Activated CD8-positive, alpha-beta T cell treated with anti-CD3 and anti-CD28 coated beads for 36 hours (primary cell): ENCODE measurements around the gene POC5. TPM values are rescaled to one million over a fixed set of nuclear protein-coding genes. Genes with fewer than 3 reads are reported as not detected.

ENCODE experiments used
- ATAC-seq: fragments of 200-7000 bp; cut with Tn5 transposase; one replicate; pipeline ENCODE4 v1.10.0; 2021; ENCODE audit warnings: mild to moderate bottlenecking, moderate library complexity
- CTCF ChIA-PET: fragments of 350-600 bp; sonication (Branson Sonifier 250); formaldehyde crosslinking; loops from one replicate; lab custom pipeline; 2021; ENCODE audit warnings: antibody characterized with exemption; lab: Charles Lee
- POLR2A ChIA-PET: fragments of 350-600 bp; sonication (Branson Sonifier 250); formaldehyde crosslinking; loops from one replicate; lab custom pipeline; 2021; ENCODE audit warnings: antibody characterized with exemption; lab: Charles Lee
- DNase-seq: peaks from one replicate; pipeline ENCODE4 v3.0.0-alpha.2; 2020
- H3K27ac Mint-ChIP-seq: one replicate; pipeline ENCODE4 v1.8.0; 2021; ENCODE audit warnings: mild to moderate bottlenecking, mixed read lengths
- H3K27me3 Mint-ChIP-seq: one replicate; pipeline ENCODE4 v1.8.0; 2021; ENCODE audit warnings: mixed read lengths
- H3K36me3 Mint-ChIP-seq: one replicate; pipeline ENCODE4 v1.8.0; 2021; ENCODE audit warnings: low read depth, mixed read lengths
- H3K4me1 Mint-ChIP-seq: one replicate; pipeline ENCODE4 v1.8.0; 2021; ENCODE audit warnings: low read depth, mixed read lengths
- H3K4me3 Mint-ChIP-seq: one replicate; pipeline ENCODE4 v1.8.0; 2021; ENCODE audit warnings: mild to moderate bottlenecking, moderate library complexity, mixed read lengths
- H3K9me3 Mint-ChIP-seq: one replicate; pipeline ENCODE4 v1.8.0; 2021; ENCODE audit warnings: mixed read lengths
- intact Hi-C: fragments of 100-400 bp; cut with micrococcal nuclease; formaldehyde crosslinking; loops from one replicate; pipeline ENCODE4 v1.10.0; 2022
- total RNA-seq, 2 experiments: library from RNA; stranded (reverse); gene quantifications; one replicate each; pipeline ENCODE4 v1.2.3, GENCODE V29; 2021
- TF ChIP-seq, protein P1 (sequence below): fragments of 200-600 bp; IDR thresholded peaks from one replicate; pipeline ENCODE4 v1.8.0; 2022; ENCODE audit warnings: antibody characterized with exemption, mild to moderate bottlenecking

The POC5 gene
- total RNA-seq, 2 experiments from 2014 or later: 14.5 to 15.7 TPM

- peaks cover 21% of the 10 kb centered on the region for H3K36me3 Mint-ChIP-seq
- intact Hi-C loops: no loop called here
- no peak overlapping the region for H3K27ac Mint-ChIP-seq
- H3K4me1 Mint-ChIP-seq: peaks cover 5% of the 10 kb centered on the region
- no peaks in the 10 kb centered on the region for H3K27me3 Mint-ChIP-seq
- TF ChIP-seq, protein P1, sequence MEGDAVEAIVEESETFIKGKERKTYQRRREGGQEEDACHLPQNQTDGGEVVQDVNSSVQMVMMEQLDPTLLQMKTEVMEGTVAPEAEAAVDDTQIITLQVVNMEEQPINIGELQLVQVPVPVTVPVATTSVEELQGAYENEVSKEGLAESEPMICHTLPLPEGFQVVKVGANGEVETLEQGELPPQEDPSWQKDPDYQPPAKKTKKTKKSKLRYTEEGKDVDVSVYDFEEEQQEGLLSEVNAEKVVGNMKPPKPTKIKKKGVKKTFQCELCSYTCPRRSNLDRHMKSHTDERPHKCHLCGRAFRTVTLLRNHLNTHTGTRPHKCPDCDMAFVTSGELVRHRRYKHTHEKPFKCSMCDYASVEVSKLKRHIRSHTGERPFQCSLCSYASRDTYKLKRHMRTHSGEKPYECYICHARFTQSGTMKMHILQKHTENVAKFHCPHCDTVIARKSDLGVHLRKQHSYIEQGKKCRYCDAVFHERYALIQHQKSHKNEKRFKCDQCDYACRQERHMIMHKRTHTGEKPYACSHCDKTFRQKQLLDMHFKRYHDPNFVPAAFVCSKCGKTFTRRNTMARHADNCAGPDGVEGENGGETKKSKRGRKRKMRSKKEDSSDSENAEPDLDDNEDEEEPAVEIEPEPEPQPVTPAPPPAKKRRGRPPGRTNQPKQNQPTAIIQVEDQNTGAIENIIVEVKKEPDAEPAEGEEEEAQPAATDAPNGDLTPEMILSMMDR: no peak
- ATAC-seq: no peak
- no peaks in the 10 kb centered on the region for H3K9me3 Mint-ChIP-seq
- ChIA-PET CTCF (interaction anchor here (0.7 kb wide), 1 partner anchor 611 kb away, joined by 3 read pairs; no protein-coding TSS in a partner anchor), POLR2A (no interaction called here)
- no peak overlapping the region for H3K4me3 Mint-ChIP-seq
- DNase-seq: no peak
Observed at GRCh38 chr5:75694781-75695180, 22.5 kb downstream of the POC5 start.

GRCh38 chr5:75690669-75691068 lies 26.6 kb downstream of the POC5 start:
- Mint-ChIP-seq H3K27me3 (no peaks in the 10 kb centered on the region), H3K4me3 (no peak overlapping the region), H3K9me3 (no peaks in the 10 kb centered on the region), H3K4me1 (peaks cover 2% of the 10 kb centered on the region), H3K36me3 (peaks cover 15% of the 10 kb centered on the region), H3K27ac (no peak overlapping the region)
- ChIA-PET CTCF (interaction anchor here (1.0 kb wide), 1 partner anchor 9 kb away, joined by 3 read pairs; no protein-coding TSS in a partner anchor), POLR2A (no interaction called here)
- TF ChIP-seq, protein P1: no peak
- peak; percentile 33 for DNase-seq
- intact Hi-C loops: no loop called here
- peak; percentile 39 for ATAC-seq

- Mint-ChIP-seq H3K27me3 (no peaks in the 10 kb centered on the region), H3K9me3 (no peaks in the 10 kb centered on the region), H3K27ac (peak overlapping the region; percentile 34), H3K4me1 (peaks cover 2% of the 10 kb centered on the region), H3K36me3 (peaks cover 7% of the 10 kb centered on the region), H3K4me3 (no peak overlapping the region)
- POLR2A ChIA-PET: no interaction called here
- ATAC-seq (no peak), DNase-seq (no peak)
- TF ChIP-seq, protein P1: no peak
- intact Hi-C loops: loop anchor here (10.0 kb wide), 1 partner anchor 322 kb away; no protein-coding TSS in a partner anchor
- CTCF ChIA-PET: no interaction called here
Observed at GRCh38 chr5:75686480-75686879, 30.8 kb downstream of the POC5 start.

GRCh38 chr5:75685141-75685540 lies 32.1 kb downstream of the POC5 start:
- intact Hi-C loops: loop anchor here (10.0 kb wide), 1 partner anchor 320 kb away; no protein-coding TSS in a partner anchor
- DNase-seq (no peak), ATAC-seq (no peak)
- TF ChIP-seq, protein P1: no peak
- Mint-ChIP-seq H3K4me3 (no peak overlapping the region), H3K27me3 (no peaks in the 10 kb centered on the region), H3K4me1 (no peaks in the 10 kb centered on the region), H3K9me3 (no peaks in the 10 kb centered on the region), H3K36me3 (peaks cover 7% of the 10 kb centered on the region), H3K27ac (no peak overlapping the region)
- CTCF ChIA-PET: no interaction called here
- POLR2A ChIA-PET: no interaction called here

- TF ChIP-seq, protein P1: peak; percentile 89
- H3K36me3 Mint-ChIP-seq: peaks cover 10% of the 10 kb centered on the region
- DNase-seq (no peak), ATAC-seq (peak; percentile 62)
- H3K27ac Mint-ChIP-seq: no peak overlapping the region
- H3K4me3 Mint-ChIP-seq: no peak overlapping the region
- H3K4me1 Mint-ChIP-seq: peaks cover 8% of the 10 kb centered on the region
- ChIA-PET CTCF (interaction anchor here (0.6 to 1.9 kb wide), 25 partner anchors 9 to 939 kb away, joined by 3 to 6 read pairs (median 3); partner anchors contain the start of genes ANKRD31 and HMGCR), POLR2A (no interaction called here)
- intact Hi-C loops: loop anchor here (10.0 kb wide), 1 partner anchor 316 kb away; no protein-coding TSS in a partner anchor
- H3K27me3 Mint-ChIP-seq: no peaks in the 10 kb centered on the region
- H3K9me3 Mint-ChIP-seq: no peaks in the 10 kb centered on the region
Observed at GRCh38 chr5:75681125-75681830, 36.0 kb downstream of the POC5 start.
